HG03354 (cell line): ENCODE data around the gene TMEM200B.
"Not testable (repeated sequence)": the region's sequence is repeated elsewhere in the genome, so short reads cannot be mapped to it uniquely, and the experiment has no call there.

ENCODE experiments used
- ATAC-seq: cut with Tn5 transposase; IDR thresholded peaks from one replicate; pipeline ENCODE4 v1.9.1; 2021; ENCODE audit warnings: mild to moderate bottlenecking; ENCODE audit not compliant: unreplicated experiment, poor library complexity, severe bottlenecking

Gene TMEM200B

GRCh38 chr1:29136391-29136915 lies 12.8 kb upstream of the TMEM200B start:
- no peak for ATAC-seq

- ATAC-seq: no peak
These were observed 11.0 kb upstream of the TMEM200B start for GRCh38 chr1:29134695-29135028.

GRCh38 chr1:29133861-29134694 lies 10.4 kb upstream of the TMEM200B start:
- ATAC-seq: no peak

GRCh38 chr1:29131056-29131455 lies 7.4 kb upstream of the TMEM200B start:
- ATAC-seq: not testable (repeated sequence)

- no peak for ATAC-seq
These were observed 6.2 kb upstream of the TMEM200B start for GRCh38 chr1:29129916-29130315.

GRCh38 chr1:29128739-29129138 lies 5.0 kb upstream of the TMEM200B start:
- no peak for ATAC-seq

- ATAC-seq: no peak
These were observed 2.5 kb upstream of the TMEM200B start for GRCh38 chr1:29126198-29126597.

GRCh38 chr1:29125788-29126187 lies 2.1 kb upstream of the TMEM200B start:
- ATAC-seq: no peak

- no peak for ATAC-seq
These were observed 1.5 kb upstream of the TMEM200B start for GRCh38 chr1:29125237-29125641.

- no peak for ATAC-seq
These were observed 898 bp upstream of the TMEM200B start for GRCh38 chr1:29124366-29125236.

- no peak for ATAC-seq
These were observed 433 bp downstream of the TMEM200B start for GRCh38 chr1:29123053-29123886.

GRCh38 chr1:29122682-29123052 lies 1.0 kb downstream of the TMEM200B start:
- ATAC-seq: no peak

- no peak for ATAC-seq
These were observed 1.6 kb downstream of the TMEM200B start for GRCh38 chr1:29121936-29122681.

- no peak for ATAC-seq
These were observed 2.2 kb downstream of the TMEM200B start for GRCh38 chr1:29121516-29121935.

- no peak for ATAC-seq
These were observed 2.7 kb downstream of the TMEM200B start for GRCh38 chr1:29120947-29121485.

- no peak for ATAC-seq
These were observed 3.3 kb downstream of the TMEM200B start for GRCh38 chr1:29120367-29120766.

- ATAC-seq: no peak
These were observed 4.4 kb downstream of the TMEM200B start for GRCh38 chr1:29119121-29119929.

GRCh38 chr1:29117381-29117780 lies 6.3 kb downstream of the TMEM200B start:
- ATAC-seq: no peak
